ENCODE results near the gene ARHGEF4.
"Not testable (repeated sequence)": the region's sequence is repeated elsewhere in the genome, so short reads cannot be mapped to it uniquely, and the experiment has no call there.

ARHGEF4 gene

GRCh38 chr2:130892793-130893785 lies 56.4 kb downstream of the ARHGEF4 start:
- no peak for DNase-seq

- no peak for DNase-seq
These were observed 57.7 kb downstream of the ARHGEF4 start for GRCh38 chr2:130894326-130894942.

- no peak for DNase-seq
These were observed 60.1 kb downstream of the ARHGEF4 start for GRCh38 chr2:130896813-130897212.

- no peak for DNase-seq
These were observed 61.8 kb downstream of the ARHGEF4 start for GRCh38 chr2:130898553-130898952.

GRCh38 chr2:130899306-130899705 lies 62.6 kb downstream of the ARHGEF4 start:
- DNase-seq: no peak

- no peak for DNase-seq
These were observed 64.3 kb downstream of the ARHGEF4 start for GRCh38 chr2:130901061-130901460.

- not testable (repeated sequence) for DNase-seq
These were observed 64.9 kb downstream of the ARHGEF4 start for GRCh38 chr2:130901626-130902025.

GRCh38 chr2:130908832-130909231 lies 72.1 kb downstream of the ARHGEF4 start:
- DNase-seq: no peak

GRCh38 chr2:130910931-130911330 lies 74.2 kb downstream of the ARHGEF4 start:
- no peak for DNase-seq

GRCh38 chr2:130911482-130911881 lies 74.8 kb downstream of the ARHGEF4 start:
- no peak for DNase-seq

GRCh38 chr2:130911996-130912395 lies 75.3 kb downstream of the ARHGEF4 start:
- DNase-seq: no peak

GRCh38 chr2:130912471-130912870 lies 75.8 kb downstream of the ARHGEF4 start:
- DNase-seq: no peak

GRCh38 chr2:130913891-130914290 lies 77.2 kb downstream of the ARHGEF4 start:
- no peak for DNase-seq

- DNase-seq: no peak
These were observed 78.4 kb downstream of the ARHGEF4 start for GRCh38 chr2:130915149-130915548.

GRCh38 chr2:130915595-130916437 lies 79.1 kb downstream of the ARHGEF4 start:
- no peak for DNase-seq

- DNase-seq: no peak
These were observed 79.7 kb downstream of the ARHGEF4 start for GRCh38 chr2:130916438-130916705.

- DNase-seq: no peak
These were observed 80.4 kb downstream of the ARHGEF4 start for GRCh38 chr2:130917006-130917688.

GRCh38 chr2:130918393-130918792 lies 81.7 kb downstream of the ARHGEF4 start:
- no peak for DNase-seq

- DNase-seq: peak; percentile 42
These were observed 83.9 kb downstream of the ARHGEF4 start for GRCh38 chr2:130920415-130921163.

GRCh38 chr2:130921164-130921476 lies 84.4 kb downstream of the ARHGEF4 start:
- DNase-seq: no peak

- DNase-seq: no peak
These were observed 85.7 kb downstream of the ARHGEF4 start for GRCh38 chr2:130922417-130922816.

- no peak for DNase-seq
These were observed 91.7 kb downstream of the ARHGEF4 start for GRCh38 chr2:130928385-130928784.

Measured in SHP77 treated with DMSO at 0.1 percent for 48 hours (cell line).